AG09319 (cell line): Measurements from ENCODE around the gene ULBP1.
"Not testable (repeated sequence)": the region's sequence is repeated elsewhere in the genome, so short reads cannot be mapped to it uniquely, and the experiment has no call there.

Experiments used
- DNase-seq: peaks from one replicate; pipeline ENCODE4 v3.0.0-alpha.2; 2010; ENCODE audit warnings: low read depth; ENCODE audit errors: extremely low read depth
- CTCF ChIP-seq: IDR thresholded peaks from 2 replicates; pipeline ENCODE4 v1.5.1; 2011; ENCODE audit warnings: low read depth, mild to moderate bottlenecking, inconsistent platforms, low read length, moderate library complexity

Gene ULBP1

DNA sequence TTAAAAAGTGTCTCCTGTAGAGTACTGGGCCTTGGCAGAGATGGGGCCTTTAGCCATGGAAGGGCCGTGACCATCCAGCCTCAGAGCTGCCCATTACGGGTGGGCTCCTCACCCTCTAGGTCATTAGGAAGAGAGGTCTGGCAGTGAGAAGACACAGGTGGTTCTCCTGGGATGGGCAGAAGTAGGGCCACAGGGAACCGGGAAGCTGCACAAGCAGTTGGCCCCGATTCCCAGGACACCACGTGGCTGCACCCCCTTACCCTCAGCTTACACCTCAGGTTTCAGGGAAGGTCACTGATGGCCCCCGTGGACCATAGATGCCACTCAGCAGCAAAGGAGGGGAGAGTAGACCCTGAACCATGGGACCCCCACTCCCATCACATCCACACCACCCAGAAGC lies 42.4 kb upstream of the ULBP1 start:
- DNase-seq: no peak
- no peak for TF ChIP-seq CTCF

DNA sequence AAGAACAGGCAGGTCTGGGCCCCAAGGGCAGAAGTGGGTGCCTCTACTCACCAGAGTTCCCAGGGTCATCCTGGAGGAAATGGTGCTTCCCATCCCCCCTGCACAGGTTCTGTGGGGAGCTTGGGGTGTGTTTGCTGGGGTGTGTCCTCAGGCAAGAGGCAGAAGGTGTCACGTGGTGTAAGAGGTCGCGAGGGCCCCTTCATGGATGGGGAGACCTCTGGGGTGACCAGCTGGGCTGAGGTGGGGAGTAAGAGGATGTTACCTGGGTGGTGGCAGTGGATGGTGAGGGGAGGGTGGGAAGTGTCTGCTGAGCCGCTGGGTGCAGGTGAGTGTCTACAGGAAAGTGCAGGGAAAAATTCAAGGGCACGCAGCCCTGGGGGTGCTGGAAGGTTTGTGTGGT lies 41.7 kb upstream of the ULBP1 start:
- DNase-seq: not testable (repeated sequence)

- DNase-seq: peak; percentile 86
- TF ChIP-seq CTCF: no peak; the same call in 1 of the 2 replicates
Measured at GRCh38 chr6:149922642-149923326, 41.0 kb upstream of the ULBP1 start, which contains the start of gene RAET1G. TSS of gene RAET1G (minus strand) at chr6:149923121. CDS start at chr6:149923010, 111 bp downstream.

- no peak for DNase-seq
- no peak for TF ChIP-seq CTCF
Measured at GRCh38 chr6:149923327-149923986, 40.3 kb upstream of the ULBP1 start.

DNA sequence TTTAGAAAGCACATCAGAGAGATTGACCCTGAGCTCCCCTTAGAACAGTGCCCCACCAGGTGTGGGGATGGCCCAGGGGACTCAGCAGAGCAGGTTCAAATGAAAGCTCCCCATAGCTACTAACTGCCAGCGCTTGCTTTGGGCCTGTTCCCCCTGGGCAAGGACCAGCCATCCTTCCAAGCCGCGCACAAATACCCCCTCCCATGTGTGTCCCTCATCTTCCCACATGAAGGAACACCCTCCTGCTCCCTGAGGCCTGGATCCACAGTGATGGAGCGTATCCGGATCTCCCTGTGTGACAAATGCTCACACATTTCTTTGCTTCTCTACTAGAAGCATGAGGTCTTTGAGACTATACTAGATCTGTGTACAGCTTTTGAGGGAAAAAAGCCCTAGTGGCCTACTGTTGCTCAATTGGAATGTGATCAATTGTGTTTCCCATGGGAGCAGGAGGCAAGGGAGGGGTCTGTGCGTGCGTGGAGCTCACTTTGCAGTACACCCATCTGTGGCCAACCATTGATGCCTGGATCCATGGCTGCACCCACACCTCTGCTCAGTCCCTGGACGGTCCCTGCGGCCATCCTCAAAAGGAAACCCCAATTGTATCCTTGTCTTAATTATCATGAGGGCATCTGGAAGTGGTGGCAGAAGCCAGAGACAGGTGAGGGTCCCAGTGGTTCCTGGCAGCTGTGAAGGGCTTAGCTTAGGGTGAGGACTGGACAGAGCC lies 39.4 kb upstream of the ULBP1 start:
- TF ChIP-seq CTCF: no peak
- no peak for DNase-seq

DNA sequence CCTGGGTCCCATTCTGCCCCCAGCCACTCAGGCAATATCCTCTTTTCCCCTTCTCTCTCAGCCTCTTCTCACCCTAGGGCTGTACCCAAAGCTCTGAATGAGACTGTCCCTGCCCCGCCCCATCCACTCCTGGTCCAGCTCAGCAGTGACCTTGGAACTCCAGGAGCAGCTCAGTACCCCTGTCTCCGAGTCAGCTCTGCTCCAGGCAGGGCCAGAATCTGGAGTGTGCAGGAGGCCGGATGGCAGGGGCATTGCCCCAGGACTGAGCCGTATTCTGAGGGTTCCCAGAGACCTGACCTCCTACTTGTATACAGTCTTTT lies 38.9 kb upstream of the ULBP1 start:
- DNase-seq: no peak
- TF ChIP-seq CTCF: no peak

- no peak for DNase-seq
Measured at GRCh38 chr6:149925253-149925973, 38.3 kb upstream of the ULBP1 start.

More at GRCh38 chr6:149925253-149925973, 38.3 kb upstream of the ULBP1 start:
- no peak for TF ChIP-seq CTCF
